A549 treated with AZD9567 at 1 μM for 4 hours (cell line): ENCODE results near the gene PRR36. TPM values are rescaled to one million over a fixed set of nuclear protein-coding genes. Genes with fewer than 3 reads are reported as not detected.

Source experiments
- total RNA-seq: library from RNA; stranded (reverse); fragments of 200-300 nt; extraction: Qiagen RNA extraction; gene quantifications from 5 replicates; pipeline ENCODE4 v1.2.3, GENCODE V29; 2022; ENCODE audit not compliant: insufficient read depth

The PRR36 gene
- 0.28 to 0.43 TPM (median 0.42 TPM) in 5 replicates for total RNA-seq

DNA sequence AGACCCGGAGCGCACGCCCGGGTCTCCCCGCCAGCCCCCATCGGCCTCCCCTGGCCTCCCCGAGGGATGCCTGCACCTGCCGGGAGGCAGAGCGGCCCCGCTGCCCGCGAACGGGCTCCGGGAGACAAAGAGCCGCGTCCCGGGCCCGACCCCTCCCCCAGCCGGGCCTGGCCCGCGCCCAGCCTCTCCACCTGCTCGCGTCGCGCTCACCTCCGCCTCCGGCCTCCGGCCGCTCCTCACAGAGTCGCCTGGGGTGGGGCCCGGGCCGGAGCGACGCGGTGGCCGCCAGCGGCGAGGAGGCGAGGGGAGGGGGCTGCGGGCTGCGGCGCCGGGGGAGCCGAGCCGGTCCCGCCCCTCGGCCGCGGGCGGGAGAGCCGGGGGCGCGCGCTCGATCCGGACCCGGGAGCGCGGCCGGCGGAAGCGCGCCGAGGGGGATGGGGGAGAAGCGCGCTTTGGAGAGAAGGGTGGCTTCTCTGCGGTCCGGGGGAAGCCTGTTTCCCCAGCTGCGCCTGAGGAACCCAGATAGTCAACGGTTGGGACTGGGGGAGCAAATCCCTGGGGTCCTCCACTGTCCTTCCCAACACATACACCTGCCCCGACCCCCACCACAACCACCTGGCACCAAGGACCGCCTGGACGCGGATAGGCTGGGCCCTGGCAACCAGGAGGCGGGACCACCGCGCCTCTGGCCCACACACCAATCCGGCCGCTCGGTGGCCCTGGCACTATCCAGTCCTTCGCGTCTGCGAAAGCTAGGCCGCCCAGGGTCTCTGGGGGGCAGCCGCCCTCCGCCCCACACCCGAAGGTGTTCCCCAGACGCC lies at the start of gene PRR36:
PRR36 (minus strand) TSS at position 315 of the 821 bp plus-strand sequence. CDS start 701 bp downstream, outside the sequence.

DNA sequence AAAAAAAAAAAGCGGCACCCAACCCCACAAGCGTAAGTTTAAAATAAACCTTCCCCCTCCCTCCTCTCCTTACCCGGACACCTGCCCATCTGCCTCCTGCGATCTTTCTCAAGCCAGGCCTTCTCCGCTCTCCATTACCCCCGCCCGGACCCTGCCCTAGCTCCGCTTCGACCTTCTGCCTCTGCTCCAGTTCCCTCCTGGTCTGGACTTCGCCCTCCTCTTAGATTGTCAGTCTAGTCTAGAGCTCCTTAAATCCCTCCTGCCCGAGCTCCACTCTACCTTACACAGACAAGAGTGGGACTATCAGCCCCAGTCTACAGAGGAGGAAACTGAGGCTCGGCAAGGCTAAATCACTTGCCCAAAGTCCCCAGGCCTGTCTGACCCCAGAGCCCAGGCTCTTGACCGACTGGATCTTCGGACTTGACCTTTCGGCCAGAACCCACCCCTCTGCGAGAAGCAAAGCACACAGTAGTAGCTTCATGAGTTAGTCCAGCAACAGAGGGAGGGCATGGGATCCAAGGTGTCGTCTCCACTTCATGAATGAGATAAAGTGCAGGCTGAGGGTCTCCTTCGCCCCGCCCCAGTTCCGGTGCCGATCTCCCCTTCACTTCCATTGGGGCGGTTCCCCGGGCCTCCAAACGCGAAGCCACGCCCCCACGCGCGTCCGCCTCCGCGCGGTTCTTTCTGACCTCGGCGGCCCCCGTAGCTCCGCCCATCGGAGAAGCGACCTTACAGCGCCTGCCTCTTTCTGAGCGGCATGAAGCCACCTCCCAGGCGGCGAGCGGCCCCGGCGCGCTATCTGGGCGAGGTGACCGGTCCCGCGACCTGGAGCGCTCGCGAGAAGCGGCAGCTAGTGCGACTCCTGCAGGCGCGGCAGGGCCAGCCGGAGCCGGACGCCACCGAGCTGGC lies 45.7 kb upstream of the PRR36 start, which contains the start of gene SNAPC2:
SNAPC2 (plus strand) TSS at position 729 of the 909 bp plus-strand sequence; CDS start at position 758, 29 bp downstream.

DNA sequence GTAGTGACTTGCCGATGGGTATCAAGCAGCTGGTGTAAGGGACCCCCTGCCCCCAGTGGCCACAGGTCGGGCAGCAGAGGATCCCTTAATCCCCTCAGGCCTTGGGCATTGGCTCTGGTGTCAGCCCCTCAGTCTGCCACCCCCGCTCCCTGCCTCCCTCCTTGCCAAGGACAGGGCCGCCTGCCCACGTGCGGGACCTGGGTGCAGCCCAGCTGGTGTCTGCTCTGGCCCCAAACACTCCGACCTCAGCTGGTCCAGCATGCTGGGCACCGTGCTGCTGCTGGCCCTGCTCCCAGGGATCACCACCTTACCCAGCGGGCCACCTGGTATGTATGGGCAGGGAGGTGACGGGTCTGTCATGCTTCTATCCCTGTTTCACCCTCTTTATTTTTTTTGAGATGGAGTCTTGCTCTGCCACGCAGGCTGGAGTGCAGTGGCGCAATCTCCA lies 40.4 kb upstream of the PRR36 start, which contains the start of gene TGFBR3L:
TGFBR3L (plus strand) TSS at position 233 of the 448 bp plus-strand sequence.

DNA sequence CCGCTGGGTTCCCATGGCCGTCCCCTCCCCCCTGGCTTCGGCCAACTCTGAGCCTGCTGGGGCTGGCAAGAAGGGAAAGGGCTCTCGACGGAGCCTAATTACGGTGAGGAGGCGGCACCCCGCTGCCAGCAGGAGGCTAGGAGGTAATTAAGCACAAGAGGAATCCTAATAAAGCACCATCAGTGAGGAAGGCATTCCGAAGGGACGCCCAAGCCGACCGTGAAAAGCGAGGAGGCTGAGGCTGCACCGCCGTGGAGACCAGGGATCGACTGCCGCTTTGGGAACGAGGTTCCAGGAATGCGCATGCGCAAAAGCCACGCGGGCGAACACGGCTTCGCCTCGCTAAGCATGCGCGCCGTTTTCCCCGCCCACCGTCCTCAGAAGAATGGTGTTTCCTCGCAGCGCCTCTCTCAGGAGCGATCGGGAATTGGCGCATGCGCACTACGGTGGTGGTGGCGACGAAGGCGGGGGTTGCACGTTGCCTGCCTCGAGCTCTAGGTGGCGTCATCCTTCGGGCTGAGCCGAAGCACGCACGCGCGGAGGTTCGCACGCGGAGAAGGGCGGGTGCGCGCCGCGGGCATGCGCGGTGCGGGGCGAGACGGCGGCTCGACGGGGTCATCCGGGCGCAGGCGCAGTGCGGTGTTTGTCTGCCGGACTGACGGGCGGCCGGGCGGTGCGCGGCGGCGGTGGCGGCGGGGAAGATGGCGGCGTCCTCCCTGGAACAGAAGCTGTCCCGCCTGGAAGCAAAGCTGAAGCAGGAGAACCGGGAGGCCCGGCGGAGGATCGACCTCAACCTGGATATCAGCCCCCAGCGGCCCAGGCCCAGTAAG lies 29.3 kb upstream of the PRR36 start, which contains the start of gene MAP2K7:
MAP2K7 (plus strand) TSS at position 634 of the 830 bp plus-strand sequence; CDS start at position 702, 68 bp downstream.

DNA sequence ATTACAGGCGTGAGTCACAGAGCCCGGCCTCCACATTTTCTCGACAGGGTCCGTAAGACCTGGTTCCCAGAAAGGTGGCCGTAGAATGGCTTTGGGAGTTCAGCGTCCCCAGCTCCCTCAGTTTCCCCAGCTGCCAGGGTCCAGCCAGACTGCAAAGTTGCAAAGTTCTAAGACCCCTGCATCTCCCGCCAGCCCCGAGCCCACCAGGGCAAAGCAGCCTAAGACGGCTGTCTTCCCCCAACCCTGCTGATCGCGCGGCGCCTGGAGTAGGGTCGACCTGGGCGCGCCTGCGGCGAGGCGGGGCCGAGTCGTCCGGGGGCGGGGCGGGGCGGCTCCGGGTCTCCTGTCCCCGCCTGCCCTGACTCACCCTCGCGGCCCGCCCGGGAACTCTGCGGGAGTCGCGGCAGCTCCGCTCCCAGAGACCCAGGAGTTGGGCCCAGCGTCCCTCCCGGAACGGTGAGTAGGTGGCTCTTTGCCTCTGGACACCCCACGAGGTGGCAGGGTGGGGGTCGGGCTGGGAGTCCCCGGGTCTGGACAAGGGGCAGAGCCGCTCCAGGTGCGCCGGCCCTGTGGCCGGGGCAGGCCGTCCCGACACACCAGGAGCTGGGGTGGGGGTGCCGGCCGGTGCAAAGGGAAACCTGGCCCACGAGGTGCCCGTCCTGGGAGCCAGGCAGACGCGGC lies 14.1 kb upstream of the PRR36 start, which contains the start of gene LRRC8E:
LRRC8E (plus strand) TSS at position 366 of the 681 bp plus-strand sequence. CDS start 7,094 bp downstream, outside the sequence.

DNA sequence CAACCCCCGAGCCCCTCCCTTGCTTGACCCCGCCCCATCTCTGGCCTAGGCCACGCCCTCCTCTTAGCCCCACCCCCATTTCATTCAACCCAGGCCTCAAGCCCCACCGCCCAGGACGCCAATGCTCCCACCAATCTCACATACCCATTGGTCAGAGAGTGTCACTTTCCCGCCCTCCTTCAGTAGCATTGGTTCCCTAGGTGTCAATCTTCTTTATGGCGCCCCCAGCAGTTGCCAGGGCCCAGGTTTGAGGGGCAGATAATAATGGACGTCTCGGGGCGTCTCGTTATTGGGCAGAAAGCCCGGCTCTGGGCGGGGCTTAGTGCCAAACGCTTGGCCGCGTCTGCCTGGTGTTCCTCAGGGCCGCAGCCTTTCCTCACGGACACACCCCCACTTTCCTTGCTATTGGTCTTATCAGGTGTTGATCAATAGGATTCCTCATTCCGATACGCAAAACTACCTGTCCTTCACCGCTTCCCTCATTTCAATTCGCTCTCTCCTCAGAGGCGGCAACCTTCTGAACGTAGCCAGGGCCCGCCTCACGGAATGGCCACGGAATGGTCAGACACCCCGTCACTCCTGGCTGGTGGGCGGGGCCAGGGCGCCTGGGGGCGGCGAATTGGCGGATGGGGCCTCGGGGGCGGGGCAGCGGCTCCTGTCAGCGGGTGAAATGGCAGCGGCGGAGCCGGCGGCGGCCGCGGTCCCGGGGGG lies 44.5 kb downstream of the PRR36 start, which contains the start of gene EVI5L:
EVI5L (plus strand) TSS at position 658 of the 711 bp plus-strand sequence. CDS start 16,325 bp downstream, outside the sequence.

Other genes starting within 250 kb of the PRR36 start
- 22.4 to 28.1 TPM (median 26.4 TPM) in 5 replicates for gene XAB2, start 244.8 kb downstream of the PRR36 start, total RNA-seq
- gene PET100, start 244.6 kb downstream of the PRR36 start, total RNA-seq, result 51.5 to 94.9 TPM (median 56.4 TPM) in 5 replicates
- gene PCP2, start 240.7 kb downstream of the PRR36 start, total RNA-seq, result not detected in 5 replicates
- 31.8 to 47.5 TPM (median 40.8 TPM) in 5 replicates for gene STXBP2, start 237.3 kb downstream of the PRR36 start, total RNA-seq
- gene RETN, start 205.3 kb downstream of the PRR36 start, total RNA-seq, result not detected in 5 replicates
- not detected in 5 replicates for gene MCEMP1, start 197.3 kb downstream of the PRR36 start, total RNA-seq
- 35.2 to 107 TPM (median 103 TPM) in 5 replicates for gene TRAPPC5, start 193.6 kb downstream of the PRR36 start, total RNA-seq
- not detected in 5 replicates for gene FCER2, start 172.3 kb downstream of the PRR36 start, total RNA-seq
- not detected in 5 replicates for gene CLEC4G, start 142.3 kb downstream of the PRR36 start, total RNA-seq
- not detected in 5 replicates for gene CD209, start 126.9 kb downstream of the PRR36 start, total RNA-seq
- gene CLEC4M, start 111.1 kb downstream of the PRR36 start, total RNA-seq, result 0.07 TPM in 1 of 5 replicates, not detected in the others
- 0.50 to 2.1 TPM (median 1.9 TPM) in 5 replicates for gene EVI5L, start 44.2 kb downstream of the PRR36 start, total RNA-seq
- gene LRRC8E, start 14.1 kb upstream of the PRR36 start, total RNA-seq, result 5.4 to 7.3 TPM (median 6.9 TPM) in 5 replicates
- gene MAP2K7, start 29.5 kb upstream of the PRR36 start, total RNA-seq, result 15.0 to 21.0 TPM (median 17.3 TPM) in 5 replicates
- 1.5 to 2.1 TPM (median 1.8 TPM) in 4 of 5 replicates, not detected in the other for gene TGFBR3L, start 40.4 kb upstream of the PRR36 start, total RNA-seq
- 18.0 to 35.2 TPM (median 31.9 TPM) in 5 replicates for gene SNAPC2, start 45.9 kb upstream of the PRR36 start, total RNA-seq
- 11.2 to 22.0 TPM (median 19.2 TPM) in 5 replicates for gene CTXN1, start 51.7 kb upstream of the PRR36 start, total RNA-seq
- 27.3 to 34.5 TPM (median 31.7 TPM) in 5 replicates for gene TIMM44, start 69.3 kb upstream of the PRR36 start, total RNA-seq
- gene ELAVL1, start 131.3 kb upstream of the PRR36 start, total RNA-seq, result 60.1 to 95.6 TPM (median 65.4 TPM) in 5 replicates
- gene CCL25, start 178.4 kb upstream of the PRR36 start, total RNA-seq, result not detected in 5 replicates